Measurements from ENCODE around the gene PHC1.

DNA sequence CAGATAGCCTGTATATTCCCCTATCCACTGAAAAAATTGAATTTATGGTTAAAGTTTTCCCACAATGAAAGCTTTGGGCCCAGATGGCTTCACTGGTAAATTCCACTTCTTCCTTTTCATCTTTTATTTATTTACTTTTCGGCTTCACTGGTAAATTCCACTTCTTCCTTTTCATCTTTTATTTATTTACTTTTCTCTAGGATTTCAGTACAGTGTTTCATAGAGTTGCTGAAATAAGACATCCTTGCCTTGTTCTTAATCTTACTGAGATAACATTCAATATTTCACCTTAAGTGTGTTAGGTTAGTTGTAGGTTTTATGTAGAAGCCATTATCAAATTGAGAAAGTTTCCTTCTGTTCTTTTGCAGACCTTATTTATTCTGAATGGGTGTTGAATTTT, 56.1 kb downstream of the PHC1 start:
- TF ChIP-seq, protein P1, sequence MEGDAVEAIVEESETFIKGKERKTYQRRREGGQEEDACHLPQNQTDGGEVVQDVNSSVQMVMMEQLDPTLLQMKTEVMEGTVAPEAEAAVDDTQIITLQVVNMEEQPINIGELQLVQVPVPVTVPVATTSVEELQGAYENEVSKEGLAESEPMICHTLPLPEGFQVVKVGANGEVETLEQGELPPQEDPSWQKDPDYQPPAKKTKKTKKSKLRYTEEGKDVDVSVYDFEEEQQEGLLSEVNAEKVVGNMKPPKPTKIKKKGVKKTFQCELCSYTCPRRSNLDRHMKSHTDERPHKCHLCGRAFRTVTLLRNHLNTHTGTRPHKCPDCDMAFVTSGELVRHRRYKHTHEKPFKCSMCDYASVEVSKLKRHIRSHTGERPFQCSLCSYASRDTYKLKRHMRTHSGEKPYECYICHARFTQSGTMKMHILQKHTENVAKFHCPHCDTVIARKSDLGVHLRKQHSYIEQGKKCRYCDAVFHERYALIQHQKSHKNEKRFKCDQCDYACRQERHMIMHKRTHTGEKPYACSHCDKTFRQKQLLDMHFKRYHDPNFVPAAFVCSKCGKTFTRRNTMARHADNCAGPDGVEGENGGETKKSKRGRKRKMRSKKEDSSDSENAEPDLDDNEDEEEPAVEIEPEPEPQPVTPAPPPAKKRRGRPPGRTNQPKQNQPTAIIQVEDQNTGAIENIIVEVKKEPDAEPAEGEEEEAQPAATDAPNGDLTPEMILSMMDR (IDR thresholded peaks at IDR 0.05; ENCODE audit: borderline replicate concordance, extremely low read depth, low read length, poor library complexity, severe bottlenecking): no peak
- TF ChIP-seq EZH2 (IDR thresholded peaks at IDR 0.05; ENCODE audit: borderline replicate concordance, low read depth, low read length, severe bottlenecking): no peak

Data from DND-41 (cell line).